ENCODE results near the gene TPSD1.
"Not testable (repeated sequence)": the region's sequence is repeated elsewhere in the genome, so short reads cannot be mapped to it uniquely, and the experiment has no call there.

DNA sequence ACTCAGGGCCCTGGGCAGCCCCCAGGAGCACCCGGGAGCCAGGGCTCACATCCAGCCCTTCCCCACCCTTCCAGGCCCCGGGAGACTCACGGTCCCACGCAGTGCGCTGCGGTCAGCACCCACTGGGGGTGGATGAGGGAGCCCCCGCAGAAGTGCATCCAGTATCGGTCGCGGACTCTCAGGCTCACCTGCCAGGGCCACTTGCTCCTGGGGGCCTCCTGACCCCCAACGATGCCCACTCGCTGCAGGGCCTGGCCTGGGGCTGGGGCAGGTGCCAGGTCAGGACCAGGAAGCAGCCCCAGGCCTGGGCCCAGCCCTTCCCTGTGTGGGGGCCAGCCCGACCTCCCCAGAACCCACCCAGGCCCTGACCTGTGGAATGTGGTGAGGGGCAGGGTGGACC is 26.4 kb upstream of the TPSD1 start:
- TF ChIP-seq, protein P1, sequence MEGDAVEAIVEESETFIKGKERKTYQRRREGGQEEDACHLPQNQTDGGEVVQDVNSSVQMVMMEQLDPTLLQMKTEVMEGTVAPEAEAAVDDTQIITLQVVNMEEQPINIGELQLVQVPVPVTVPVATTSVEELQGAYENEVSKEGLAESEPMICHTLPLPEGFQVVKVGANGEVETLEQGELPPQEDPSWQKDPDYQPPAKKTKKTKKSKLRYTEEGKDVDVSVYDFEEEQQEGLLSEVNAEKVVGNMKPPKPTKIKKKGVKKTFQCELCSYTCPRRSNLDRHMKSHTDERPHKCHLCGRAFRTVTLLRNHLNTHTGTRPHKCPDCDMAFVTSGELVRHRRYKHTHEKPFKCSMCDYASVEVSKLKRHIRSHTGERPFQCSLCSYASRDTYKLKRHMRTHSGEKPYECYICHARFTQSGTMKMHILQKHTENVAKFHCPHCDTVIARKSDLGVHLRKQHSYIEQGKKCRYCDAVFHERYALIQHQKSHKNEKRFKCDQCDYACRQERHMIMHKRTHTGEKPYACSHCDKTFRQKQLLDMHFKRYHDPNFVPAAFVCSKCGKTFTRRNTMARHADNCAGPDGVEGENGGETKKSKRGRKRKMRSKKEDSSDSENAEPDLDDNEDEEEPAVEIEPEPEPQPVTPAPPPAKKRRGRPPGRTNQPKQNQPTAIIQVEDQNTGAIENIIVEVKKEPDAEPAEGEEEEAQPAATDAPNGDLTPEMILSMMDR (conservative IDR thresholded peaks at IDR 0.05; ENCODE audit: low read depth, low read length), result not testable (repeated sequence)
- not testable (repeated sequence) for TF ChIP-seq EZH2 (IDR thresholded peaks at IDR 0.05; ENCODE audit: low read length, unreplicated experiment); EZH2phosphoT487 (IDR thresholded peaks at IDR 0.05; ENCODE audit: borderline replicate concordance, low read length)
